H9 (cell line): ENCODE results near the gene TRIP11. TPM values are rescaled to one million over a fixed set of nuclear protein-coding genes. Genes with fewer than 3 reads are reported as not detected.

Source experiments
- DNase-seq: peaks from one replicate; pipeline ENCODE4 v3.0.0-alpha.2; 2017
- H2AFZ ChIP-seq: one replicate; pipeline ENCODE4 v1.6.1; 2013; ENCODE audit warnings: mild to moderate bottlenecking, low read length, control low read depth, moderate library complexity
- H2AK5ac ChIP-seq: 2 replicates; pipeline ENCODE4 v1.6.1; 2013; ENCODE audit warnings: low read length, control low read depth, mixed read lengths; ENCODE audit not compliant: insufficient read length
- H2BK120ac ChIP-seq: one replicate; pipeline ENCODE4 v1.6.1; 2013; ENCODE audit warnings: low read depth, mild to moderate bottlenecking, low read length, control low read depth, inconsistent platforms; ENCODE audit not compliant: poor library complexity, severe bottlenecking
- H2BK12ac ChIP-seq: 2 replicates; pipeline ENCODE4 v1.6.1; 2013; ENCODE audit warnings: low read length, control low read depth, mixed read lengths, low read depth; ENCODE audit not compliant: insufficient read length
- H2BK15ac ChIP-seq: 2 replicates; pipeline ENCODE4 v1.6.1; 2013; ENCODE audit warnings: low read depth, low read length, control low read depth
- H2BK20ac ChIP-seq: one replicate; pipeline ENCODE4 v1.6.1; 2013; ENCODE audit warnings: low read depth, mild to moderate bottlenecking, low read length, control low read depth, inconsistent platforms; ENCODE audit not compliant: poor library complexity, severe bottlenecking
- H2BK5ac ChIP-seq: 2 replicates; pipeline ENCODE4 v1.6.1; 2013; ENCODE audit warnings: low read length, control low read depth, mixed read lengths; ENCODE audit not compliant: insufficient read length
- H3K14ac ChIP-seq: 2 replicates; pipeline ENCODE4 v1.6.1; 2013; ENCODE audit warnings: low read length, control low read depth; ENCODE audit not compliant: insufficient read depth
- H3K18ac ChIP-seq: 2 replicates; pipeline ENCODE4 v1.6.1; 2013; ENCODE audit warnings: low read depth, mild to moderate bottlenecking, mixed read lengths, low read length, control low read depth; ENCODE audit not compliant: insufficient read length
- H3K23ac ChIP-seq: 2 replicates; pipeline ENCODE4 v1.6.1; 2013; ENCODE audit warnings: low read length, control low read depth, mixed read lengths, low read depth; ENCODE audit not compliant: insufficient read length
- H3K23me2 ChIP-seq: 2 replicates; pipeline ENCODE4 v1.6.1; 2013; ENCODE audit warnings: low read depth, mild to moderate bottlenecking, mixed read lengths, low read length, control low read depth; ENCODE audit not compliant: insufficient read length, poor library complexity, severe bottlenecking
- H3K27ac ChIP-seq: 2 replicates; pipeline ENCODE4 v1.5.1; 2013; ENCODE audit warnings: low read length, control low read depth, mixed read lengths, low read depth; ENCODE audit not compliant: insufficient read length
- H3K27me3 ChIP-seq: 2 replicates; pipeline ENCODE4 v1.6.1; 2013; ENCODE audit warnings: low read length, control low read depth, inconsistent platforms; ENCODE audit not compliant: insufficient read depth
- H3K4ac ChIP-seq: 2 replicates; pipeline ENCODE4 v1.6.1; 2013; ENCODE audit warnings: low read depth, mild to moderate bottlenecking, control low read depth, inconsistent platforms, low read length, moderate library complexity
- H3K4me1 ChIP-seq: 2 replicates; pipeline ENCODE4 v1.6.1; 2013; ENCODE audit warnings: low read length, control low read depth, inconsistent platforms; ENCODE audit not compliant: insufficient read depth
- H3K4me2 ChIP-seq: 2 replicates; pipeline ENCODE4 v1.6.1; 2013; ENCODE audit warnings: low read length, control low read depth, mixed read lengths; ENCODE audit not compliant: insufficient read length, insufficient read depth
- H3K56ac ChIP-seq: 2 replicates; pipeline ENCODE4 v1.6.1; 2013; ENCODE audit warnings: low read depth, mild to moderate bottlenecking, mixed read lengths, low read length, control low read depth; ENCODE audit not compliant: insufficient read length
- H3K79me1 ChIP-seq: 2 replicates; pipeline ENCODE4 v1.6.1; 2013; ENCODE audit warnings: low read depth, mild to moderate bottlenecking, moderate library complexity, low read length, control low read depth, inconsistent platforms; ENCODE audit not compliant: insufficient read depth, poor library complexity, severe bottlenecking
- H3K79me2 ChIP-seq: 2 replicates; pipeline ENCODE4 v1.6.1; 2013; ENCODE audit warnings: low read length, control low read depth, inconsistent platforms; ENCODE audit not compliant: insufficient read depth
- H3K9ac ChIP-seq: 2 replicates; pipeline ENCODE4 v1.6.1; 2013; ENCODE audit warnings: low read length, control low read depth, mixed read lengths; ENCODE audit not compliant: insufficient read length; ENCODE audit errors: extremely low read depth
- H3K9me3 ChIP-seq: one replicate; pipeline ENCODE4 v1.6.1; 2013; ENCODE audit warnings: low read depth, low read length, inconsistent platforms; ENCODE audit not compliant: control insufficient read depth
- H3T11ph ChIP-seq: one replicate; pipeline ENCODE4 v1.6.1; 2013; ENCODE audit warnings: mild to moderate bottlenecking, low read length, control low read depth, inconsistent platforms
- H4K20me1 ChIP-seq: one replicate; pipeline ENCODE4 v1.6.1; 2013; ENCODE audit not compliant: control insufficient read depth, insufficient read length, insufficient read depth
- H4K5ac ChIP-seq: 2 replicates; pipeline ENCODE4 v1.6.1; 2013; ENCODE audit warnings: low read depth, mild to moderate bottlenecking, mixed read lengths, low read length, control low read depth; ENCODE audit not compliant: insufficient read length
- H4K8ac ChIP-seq: replicated peaks from 2 replicates; pipeline ENCODE4 v1.6.1; 2013; ENCODE audit warnings: low read length, control low read depth, mixed read lengths, low read depth; ENCODE audit not compliant: insufficient read length
- H4K91ac ChIP-seq: 2 replicates; pipeline ENCODE4 v1.6.1; 2013; ENCODE audit warnings: low read depth, mild to moderate bottlenecking, moderate library complexity, mixed read lengths, low read length, control low read depth; ENCODE audit not compliant: insufficient read length
- H3K27ac Mint-ChIP-seq, 3 experiments: 2 replicates in 2 of 3; 3 replicates in 1 of 3; pipeline ENCODE4 v1.8.0; 2020 to 2021; ENCODE audit warnings: mixed read lengths in 3 of 3, mild to moderate bottlenecking in 1 of 3, moderate library complexity in 1 of 3
- H3K27me3 Mint-ChIP-seq: 2 replicates; pipeline ENCODE4 v1.8.0; 2021; ENCODE audit warnings: low read depth, mild to moderate bottlenecking, moderate library complexity, mixed read lengths
- H3K36me3 Mint-ChIP-seq, 3 experiments: 2 replicates in 2 of 3; 3 replicates in 1 of 3; pipeline ENCODE4 v1.8.0; 2020 to 2021; ENCODE audit warnings: low read depth in 3 of 3, mixed read lengths in 3 of 3; ENCODE audit not compliant: insufficient read depth in 1 of 3
- H3K4me1 Mint-ChIP-seq, 2 experiments: 2 replicates each; pipeline ENCODE4 v1.8.0; 2020; ENCODE audit warnings: mixed read lengths in 2 of 2
- H3K4me3 Mint-ChIP-seq, 2 experiments: 2 replicates in 1 of 2; 3 replicates in 1 of 2; pipeline ENCODE4 v1.8.0; 2020 to 2021; ENCODE audit warnings: mild to moderate bottlenecking in 2 of 2, mixed read lengths in 2 of 2, moderate library complexity in 1 of 2
- H3K9me3 Mint-ChIP-seq, 2 experiments: 2 replicates in 1 of 2; 3 replicates in 1 of 2; pipeline ENCODE4 v1.8.0; 2020; ENCODE audit warnings: mild to moderate bottlenecking in 2 of 2, mixed read lengths in 2 of 2, moderate library complexity in 1 of 2
- CTCF ChIP-seq: fragments of 200-600 bp; sonication (generic); conservative IDR thresholded peaks from 3 replicates; pipeline ENCODE4 v1.8.0; 2021; ENCODE audit warnings: antibody characterized with exemption, mild to moderate bottlenecking
- total RNA-seq: library from RNA; stranded (reverse); gene quantifications from 2 replicates; pipeline ENCODE4 v1.2.1, GENCODE V29; 2021

Gene TRIP11
- total RNA-seq, 1 experiment from 2014 or later = 33.5 TPM

- H4K91ac ChIP-seq = no peak overlapping the region
- H3K4ac ChIP-seq = no peak overlapping the region
- H3K9ac ChIP-seq = no peak overlapping the region
- H2AK5ac ChIP-seq = no peak overlapping the region
- no peak overlapping the region for H4K5ac ChIP-seq
- H3K4me1 ChIP-seq = no peaks in the 10 kb centered on the region
- no peaks in the 10 kb centered on the region for H4K20me1 ChIP-seq
- no peak overlapping the region for H3K56ac ChIP-seq
- H2BK120ac ChIP-seq = no peak overlapping the region
- no peak overlapping the region for H4K8ac ChIP-seq
- no peaks in the 10 kb centered on the region for H3K79me1 ChIP-seq
- H3K23me2 ChIP-seq = no peaks in the 10 kb centered on the region
- no peaks in the 10 kb centered on the region for H3K9me3 Mint-ChIP-seq
- H3K14ac ChIP-seq = no peak overlapping the region
- H2BK15ac ChIP-seq = no peak overlapping the region
- no peaks in the 10 kb centered on the region for H3K4me1 Mint-ChIP-seq
- peaks cover 18 to 42% (median 41%) of the 10 kb centered on the region in 3 experiments; a peak in 6 of 7 replicates for H3K36me3 Mint-ChIP-seq
- H2AFZ ChIP-seq = no peak overlapping the region
- no peak for TF ChIP-seq CTCF
- no peaks in the 10 kb centered on the region for H3K9me3 ChIP-seq
- no peak overlapping the region for H3K23ac ChIP-seq
- H3K27me3 Mint-ChIP-seq = no peaks in the 10 kb centered on the region
- no peak overlapping the region for H2BK12ac ChIP-seq
- H3K18ac ChIP-seq = no peak overlapping the region
- H3K27me3 ChIP-seq = no peaks in the 10 kb centered on the region
- no peak overlapping the region for H2BK20ac ChIP-seq
- H2BK5ac ChIP-seq = no peak overlapping the region
- no peak overlapping the region for H3K27ac Mint-ChIP-seq
- no peaks in the 10 kb centered on the region for H3K79me2 ChIP-seq
- no peak overlapping the region for H3K27ac ChIP-seq
- H3K4me3 Mint-ChIP-seq = no peak overlapping the region
- no peak overlapping the region for H3K4me2 ChIP-seq
- DNase-seq = no peak
- no peak overlapping the region for H3T11ph ChIP-seq
Observed at GRCh38 chr14:92074555-92074954, 34.7 kb upstream of the TRIP11 start.
